Measurements from ENCODE around the gene XIST. TPM values are rescaled to one million over a fixed set of nuclear protein-coding genes. Genes with fewer than 3 reads are reported as not detected.

Gene XIST
- total RNA-seq, 4 donors from 2014 or later = 0.73 to 22.6 (median 20.0) TPM; not detected in 1

- in situ Hi-C loops (cut with MboI; ENCODE audit: low sequenced_read_pairs in 4 of 4) (no loop called here), intact Hi-C loops (cut with DNase I; ENCODE audit: low total_unique reads) (no loop called here)
- ATAC-seq = no peak
- no peaks in the 10 kb centered on the region for H3K9me3 ChIP-seq
- H3K27ac ChIP-seq = no peak overlapping the region
- peaks cover 0 to 24% of the 10 kb centered on the region in 2 donors for H3K4me1 ChIP-seq
- H3K4me3 ChIP-seq = no peak overlapping the region
- no peaks in the 10 kb centered on the region for H3K27me3 ChIP-seq
- DNase-seq = no peak
- no peak for TF ChIP-seq POLR2A (IDR thresholded peaks at IDR 0.05)
- TF ChIP-seq, protein P1, sequence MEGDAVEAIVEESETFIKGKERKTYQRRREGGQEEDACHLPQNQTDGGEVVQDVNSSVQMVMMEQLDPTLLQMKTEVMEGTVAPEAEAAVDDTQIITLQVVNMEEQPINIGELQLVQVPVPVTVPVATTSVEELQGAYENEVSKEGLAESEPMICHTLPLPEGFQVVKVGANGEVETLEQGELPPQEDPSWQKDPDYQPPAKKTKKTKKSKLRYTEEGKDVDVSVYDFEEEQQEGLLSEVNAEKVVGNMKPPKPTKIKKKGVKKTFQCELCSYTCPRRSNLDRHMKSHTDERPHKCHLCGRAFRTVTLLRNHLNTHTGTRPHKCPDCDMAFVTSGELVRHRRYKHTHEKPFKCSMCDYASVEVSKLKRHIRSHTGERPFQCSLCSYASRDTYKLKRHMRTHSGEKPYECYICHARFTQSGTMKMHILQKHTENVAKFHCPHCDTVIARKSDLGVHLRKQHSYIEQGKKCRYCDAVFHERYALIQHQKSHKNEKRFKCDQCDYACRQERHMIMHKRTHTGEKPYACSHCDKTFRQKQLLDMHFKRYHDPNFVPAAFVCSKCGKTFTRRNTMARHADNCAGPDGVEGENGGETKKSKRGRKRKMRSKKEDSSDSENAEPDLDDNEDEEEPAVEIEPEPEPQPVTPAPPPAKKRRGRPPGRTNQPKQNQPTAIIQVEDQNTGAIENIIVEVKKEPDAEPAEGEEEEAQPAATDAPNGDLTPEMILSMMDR (IDR thresholded peaks at IDR 0.05 in 4 of 5, conservative IDR thresholded peaks at IDR 0.05 in 1 of 5) = no peak
- peaks cover 0 to 10% of the 10 kb centered on the region in 2 donors for H3K36me3 ChIP-seq
These were observed 25.5 kb downstream of the XIST start for GRCh38 chrX:73826996-73827395.

DNA sequence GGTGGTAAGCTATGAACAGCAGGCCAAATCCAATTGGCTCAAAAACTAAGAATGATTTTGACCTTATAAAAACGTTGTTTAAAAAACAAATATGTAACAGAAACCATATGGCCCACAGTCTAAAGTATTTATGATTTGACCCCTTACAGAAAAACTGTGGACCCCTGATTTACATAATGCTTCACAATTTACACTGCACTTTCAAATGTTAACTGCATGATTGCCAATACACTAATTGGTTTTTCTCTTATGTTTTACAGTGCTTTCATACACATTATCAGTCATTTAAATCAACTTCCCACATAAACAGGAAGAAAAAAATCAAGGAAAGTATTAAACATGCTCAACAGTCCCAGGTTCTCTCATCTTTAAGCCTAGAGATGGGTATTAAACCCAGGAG lies 26.9 kb downstream of the XIST start:
- no peak overlapping the region for H3K4me3 ChIP-seq
- intact Hi-C loops (cut with DNase I; ENCODE audit: low total_unique reads) (no loop called here), in situ Hi-C loops (cut with MboI; ENCODE audit: low sequenced_read_pairs in 4 of 4) (no loop called here)
- no peaks in the 10 kb centered on the region for H3K27me3 ChIP-seq
- H3K36me3 ChIP-seq = peaks cover 0 to 10% of the 10 kb centered on the region in 2 donors
- no peak overlapping the region for H3K27ac ChIP-seq
- no peak for ATAC-seq
- peaks cover 0 to 18% of the 10 kb centered on the region in 2 donors for H3K4me1 ChIP-seq
- DNase-seq = no peak
- no peaks in the 10 kb centered on the region for H3K9me3 ChIP-seq
- TF ChIP-seq, protein P1 (IDR thresholded peaks at IDR 0.05 in 4 of 5, conservative IDR thresholded peaks at IDR 0.05 in 1 of 5) = no peak
- no peak for TF ChIP-seq POLR2A (IDR thresholded peaks at IDR 0.05)

DNA sequence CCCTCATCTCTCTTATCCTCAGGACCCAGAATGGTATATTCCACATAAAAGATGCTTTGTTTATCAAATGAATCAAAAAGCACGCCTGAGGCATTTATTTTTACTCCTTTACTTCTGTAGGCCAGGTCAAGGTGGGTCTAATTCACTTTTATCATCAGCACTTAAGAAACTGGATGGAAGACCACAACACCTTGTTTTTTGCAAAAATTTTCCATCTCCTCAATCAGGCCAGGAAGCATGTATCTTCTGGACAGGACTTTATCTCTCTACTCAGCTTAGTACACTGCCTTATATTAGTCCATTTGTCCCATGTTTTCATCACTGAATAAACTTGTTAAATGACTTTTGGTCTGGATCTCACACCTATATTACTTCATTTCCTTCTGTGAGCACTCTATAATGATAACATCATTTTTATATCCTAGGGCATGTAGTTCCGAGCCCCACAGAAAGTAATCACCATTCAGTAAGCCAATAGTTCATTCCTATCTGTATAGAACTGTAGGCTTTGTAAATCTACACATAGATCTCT lies 29.0 kb downstream of the XIST start:
- no peak overlapping the region for H3K27ac ChIP-seq
- H3K9me3 ChIP-seq = no peaks in the 10 kb centered on the region
- TF ChIP-seq, protein P1 (IDR thresholded peaks at IDR 0.05 in 4 of 5, conservative IDR thresholded peaks at IDR 0.05 in 1 of 5) = no peak
- no peak for TF ChIP-seq POLR2A (IDR thresholded peaks at IDR 0.05)
- DNase-seq (no peak), ATAC-seq (no peak)
- in situ Hi-C loops (cut with MboI; ENCODE audit: low sequenced_read_pairs in 4 of 4) (no loop called here), intact Hi-C loops (cut with DNase I; ENCODE audit: low total_unique reads) (no loop called here)
- no peak overlapping the region for H3K4me3 ChIP-seq
- no peaks in the 10 kb centered on the region for H3K27me3 ChIP-seq
- peaks cover 0 to 10% of the 10 kb centered on the region in 2 donors for H3K36me3 ChIP-seq
- peaks cover 0 to 10% of the 10 kb centered on the region in 2 donors for H3K4me1 ChIP-seq

DNA sequence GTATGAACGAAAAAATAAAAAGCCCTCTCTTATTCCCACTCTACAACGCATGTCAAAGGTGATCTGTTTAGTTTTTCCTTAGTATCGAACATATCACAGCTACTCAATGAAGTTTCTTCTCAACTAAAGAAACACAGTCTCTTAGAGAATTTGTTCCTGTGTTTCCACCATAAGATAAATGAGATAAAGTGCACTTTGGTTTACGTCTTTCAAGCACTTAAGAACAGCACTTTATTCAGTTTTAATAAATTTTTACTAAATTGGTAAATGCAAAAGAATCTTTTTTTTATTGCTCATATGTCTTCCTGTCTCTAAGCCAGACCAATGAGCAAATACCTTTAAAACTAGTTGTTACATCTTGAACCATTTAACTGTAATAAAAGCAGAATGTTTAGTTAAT lies 29.7 kb downstream of the XIST start:
- Histone ChIP-seq H3K27ac (no peak overlapping the region), H3K27me3 (no peaks in the 10 kb centered on the region), H3K4me1 (peaks cover 0 to 3% of the 10 kb centered on the region in 2 donors), H3K4me3 (no peak overlapping the region), H3K9me3 (no peaks in the 10 kb centered on the region), H3K36me3 (peaks cover 0 to 10% of the 10 kb centered on the region in 2 donors)
- no peak for ATAC-seq
- intact Hi-C loops (cut with DNase I; ENCODE audit: low total_unique reads) = no loop called here
- DNase-seq = no peak
- TF ChIP-seq, protein P1 (IDR thresholded peaks at IDR 0.05 in 4 of 5, conservative IDR thresholded peaks at IDR 0.05 in 1 of 5) = no peak
- TF ChIP-seq POLR2A (IDR thresholded peaks at IDR 0.05) = no peak
- in situ Hi-C loops (cut with MboI; ENCODE audit: low sequenced_read_pairs in 4 of 4) = no loop called here

Measured in gastrocnemius medialis (tissue), 4 donors.